GM12878 (cell line): ENCODE measurements around the gene RAP1A. TPM values are rescaled to one million over a fixed set of nuclear protein-coding genes. Genes with fewer than 3 reads are reported as not detected.

Experiments
- ATAC-seq: fragments of 200-7000 bp; cut with Tn5 transposase; 3 replicates; pipeline ENCODE4 v1.9.1; 2020; ENCODE audit warnings: mild to moderate bottlenecking, moderate library complexity
- BruUV-seq: library from RNA; stranded (reverse); fragments of 400-500 nt; replicated peaks from 2 replicates; lab custom pipeline; 2021; lab: Mats Ljungman, UMichigan
- CTCF ChIA-PET: fragments of 300-600 bp; sonication (Branson Sonifier 250); formaldehyde crosslinking; extraction: SDS; loops from one replicate; lab custom pipeline; 2021; ENCODE audit warnings: inconsistent platforms; lab: Yijun Ruan, JAX
- POLR2A ChIA-PET: fragments of 350-600 bp; formaldehyde crosslinking; extraction: SDS; loops from one replicate; lab custom pipeline; 2021; ENCODE audit warnings: inconsistent platforms; lab: Charles Lee
- RAD21 ChIA-PET: fragments of 300-600 bp; sonication (Branson Sonifier 250); formaldehyde crosslinking; loops from one replicate; lab custom pipeline; 2023; ENCODE audit warnings: antibody characterized with exemption; ENCODE audit not compliant: unreplicated experiment; lab: Charles Lee
- SMC1A ChIA-PET: fragments of 300-600 bp; sonication (Branson Sonifier 250); formaldehyde crosslinking; loops from one replicate; lab custom pipeline; 2023; ENCODE audit not compliant: unreplicated experiment, uncharacterized antibody; lab: Charles Lee
- DNase-seq: peaks from one replicate; pipeline ENCODE4 v3.0.0-alpha.2; 2011; ENCODE audit warnings: low read depth, low spot score
- FAIRE-seq: peaks from 3 replicates; lab custom pipeline; 2011; peaks lifted over from hg19 to GRCh38; lab: Jason Lieb, UNC
- H2AFZ ChIP-seq: 2 replicates; pipeline ENCODE4 v1.6.0; 2011; ENCODE audit warnings: low read depth, low read length, control low read depth; ENCODE audit not compliant: control insufficient read depth
- H3K27ac ChIP-seq: 2 replicates; pipeline ENCODE4 v1.5.1; 2011; ENCODE audit warnings: control low read depth; ENCODE audit not compliant: control insufficient read depth, insufficient read depth
- H3K27me3 ChIP-seq, 2 experiments: replicated peaks in 1 of 2; 2 replicates each; pipeline versions ENCODE4 v1.6.0 to v1.6.1; 2011; ENCODE audit warnings: low read length in 1 of 2; ENCODE audit not compliant: control insufficient read depth in 2 of 2, insufficient read depth in 2 of 2
- H3K36me3 ChIP-seq, 2 experiments: 2 replicates each; pipeline ENCODE4 v1.5.1; 2011; ENCODE audit warnings: low read length in 1 of 2; ENCODE audit not compliant: control insufficient read depth in 2 of 2, insufficient read depth in 2 of 2
- H3K4me1 ChIP-seq: 2 replicates; pipeline ENCODE4 v1.6.1; 2011; ENCODE audit warnings: mild to moderate bottlenecking, low read length, moderate library complexity, mixed read lengths; ENCODE audit not compliant: control insufficient read depth, insufficient read depth
- H3K4me2 ChIP-seq: 2 replicates; pipeline ENCODE4 v1.6.0; 2011; ENCODE audit warnings: control low read depth; ENCODE audit not compliant: control insufficient read depth, insufficient read depth
- H3K4me3 ChIP-seq: fragments of 200-600 bp; sonication (generic); 2 replicates; pipeline ENCODE4 v1.5.1; 2016
- H3K79me2 ChIP-seq: 2 replicates; pipeline ENCODE4 v1.6.0; 2011; ENCODE audit warnings: low read length; ENCODE audit not compliant: control insufficient read depth, insufficient read depth
- H3K9ac ChIP-seq: 2 replicates; pipeline ENCODE4 v1.8.0; 2011; ENCODE audit warnings: low read length, control low read depth, mixed read lengths; ENCODE audit not compliant: control insufficient read depth, insufficient read depth
- H3K9me3 ChIP-seq: replicated peaks from 3 replicates; pipeline ENCODE4 v1.5.1; 2011; ENCODE audit warnings: mild to moderate bottlenecking, low read length; ENCODE audit not compliant: control insufficient read depth, insufficient read depth
- H4K20me1 ChIP-seq: 2 replicates; pipeline ENCODE4 v1.6.0; 2011; ENCODE audit not compliant: control insufficient read depth, insufficient read depth
- BACH1 ChIP-seq: fragments of 450-650 bp; IDR thresholded peaks from 2 replicates; pipeline ENCODE4 v1.6.1; 2017; ENCODE audit warnings: mild to moderate bottlenecking, borderline replicate concordance
- CREM ChIP-seq: IDR thresholded peaks from 2 replicates; pipeline ENCODE4 v1.6.1; 2014; ENCODE audit warnings: antibody characterized with exemption, low read depth
- EGR1 ChIP-seq, 2 experiments: IDR thresholded peaks; 1 replicate in 1 of 2; 2 replicates in 1 of 2; pipeline ENCODE4 v1.6.1; 2011 to 2012; ENCODE audit warnings: low read depth in 2 of 2, low read length in 2 of 2, borderline replicate concordance in 1 of 2, mild to moderate bottlenecking in 1 of 2, moderate library complexity in 1 of 2
- GATAD2B ChIP-seq: fragments of 450-650 bp; conservative IDR thresholded peaks from 2 replicates; pipeline ENCODE4 v1.6.1; 2017; ENCODE audit warnings: low read depth, mild to moderate bottlenecking, moderate library complexity
- HDGF ChIP-seq: fragments of 450-650 bp; IDR thresholded peaks from 2 replicates; pipeline ENCODE4 v1.6.1; 2016; ENCODE audit warnings: antibody characterized with exemption
- MEF2B ChIP-seq: fragments of 450-650 bp; IDR thresholded peaks from 2 replicates; pipeline ENCODE4 v1.6.1; 2018; ENCODE audit warnings: mild to moderate bottlenecking, moderate library complexity; ENCODE audit not compliant: partially characterized antibody, poor library complexity, severe bottlenecking
- NR2F1 ChIP-seq: fragments of 450-650 bp; conservative IDR thresholded peaks from 2 replicates; pipeline ENCODE4 v1.6.1; 2017; ENCODE audit warnings: mild to moderate bottlenecking
- RELA ChIP-seq: fragments of 450-650 bp; IDR thresholded peaks from 2 replicates; pipeline ENCODE4 v1.8.0; 2014; ENCODE audit warnings: borderline replicate concordance; ENCODE audit not compliant: partially characterized antibody
- WGBS: methylation state at CpG from one replicate; pipeline ENCODE4 v1.1.6; 2016; ENCODE audit warnings: low lambda C conversion rate; ENCODE audit not compliant: insufficient replicate concordance, insufficient coverage; ENCODE audit errors: missing lambda C conversion rate; 5-methylcytosine and 5-hydroxymethylcytosine counted together
- in situ Hi-C: fragments of 300-500 bp; cut with MboI; formaldehyde crosslinking; loops from 9 replicates; pipeline ENCODE4 v1.14.3; 2018; ENCODE audit warnings: mixed read lengths
- intact Hi-C: fragments of 100-400 bp; cut with micrococcal nuclease; formaldehyde crosslinking; loops from one replicate; pipeline ENCODE4 v1.14.2; 2022; ENCODE audit not compliant: unreplicated experiment
- polyA plus RNA-seq, 11 experiments: library from polyadenylated mRNA; depleted of rRNA in 4 of 11; unstranded in 6 of 11; stranded (reverse) in 5 of 11; fragments of >200 nt; fragmentation: Nextera tagmentation in 4 of 11; fragmentation: Illumina TruSeq in 1 of 11; extraction: Ambion mirVana in 4 of 11; extraction: Trizol in 1 of 11; gene quantifications; 1 replicate in 1 of 11; 2 replicates in 10 of 11; pipeline versions ENCODE4 v1.2.1 to v1.2.3, GENCODE V29; 2011 to 2016; ENCODE audit warnings: inconsistent platforms in 2 of 11, missing spikeins in 2 of 11, low read depth in 1 of 11
- total RNA-seq, 4 experiments: library from RNA; depleted of rRNA in 3 of 4; stranded (reverse); fragments of >200 nt in 3 of 4; fragmentation: Illumina TruSeq in 1 of 4; extraction: Trizol in 1 of 4; gene quantifications; 2 replicates each; pipeline versions ENCODE4 v1.2.1 to v1.2.3, GENCODE V29; 2013 to 2021
- TF ChIP-seq, protein P1 (sequence below): IDR thresholded peaks from 2 replicates; pipeline ENCODE4 v1.6.1; 2011; ENCODE audit warnings: low read depth, low read length, improper control_type of control experiment, borderline replicate concordance
- TF ChIP-seq, protein P2 (sequence below): fragments of 450-650 bp; IDR thresholded peaks from 2 replicates; pipeline ENCODE4 v1.6.1; 2017; ENCODE audit warnings: mild to moderate bottlenecking, moderate library complexity
- TF ChIP-seq, protein P3 (sequence below): IDR thresholded peaks from 2 replicates; pipeline ENCODE4 v1.6.1; 2012; ENCODE audit warnings: improper control_type of control experiment, low read depth, low read length; ENCODE audit not compliant: insufficient replicate concordance

Gene RAP1A
- total and polyA plus RNA-seq, 10 of the 15 experiments (the other 5 are each of a cell fraction or from before 2014, with no cell fraction given) = 38.4 to 213 (median 86.0) TPM

DNA sequence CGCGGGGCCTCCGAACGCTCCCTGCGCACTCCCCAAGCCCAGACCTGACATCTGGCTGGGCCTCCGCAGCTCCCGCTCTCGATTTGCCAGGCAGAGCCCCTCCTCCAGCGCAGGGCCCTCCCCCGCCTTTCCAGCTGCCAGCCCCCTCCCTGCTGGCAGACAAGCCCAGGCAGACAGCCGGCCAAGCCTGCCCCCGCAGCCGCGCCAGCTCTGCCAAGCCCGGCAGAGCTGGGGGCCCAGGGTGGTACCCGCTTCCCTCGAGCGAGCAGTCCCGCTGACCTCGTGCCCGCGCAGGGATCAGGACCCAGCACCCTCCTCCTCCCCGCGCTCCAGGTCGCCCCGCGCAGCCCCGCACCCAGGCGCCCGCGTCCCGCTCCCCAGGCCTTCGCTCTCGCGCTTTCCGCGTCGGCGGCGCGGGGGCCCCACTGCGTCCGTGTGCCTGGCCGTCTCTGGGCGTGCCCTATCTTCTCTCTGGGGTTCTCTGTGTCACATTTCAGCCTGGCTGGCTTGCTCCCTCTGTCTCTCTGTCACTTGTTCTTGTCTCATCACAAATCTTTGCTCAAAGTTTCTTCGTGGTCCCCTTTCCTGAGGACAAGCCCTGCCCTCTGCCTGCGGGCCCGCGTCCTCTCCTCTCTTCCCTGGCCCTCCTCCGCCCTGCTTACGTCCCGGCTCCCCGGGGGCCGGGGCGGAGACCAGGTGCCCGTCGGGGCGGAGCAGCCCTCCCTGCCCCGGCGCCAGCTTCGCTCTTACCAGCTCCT lies 119.0 kb downstream of the RAP1A start:
- in situ Hi-C loops = no loop called here
- intact Hi-C loops = loop anchor here (1.0 kb wide), 1 partner anchor 17 kb away; the partner anchor contains the start of gene DDX20
- no peak for FAIRE-seq
- under 1% methylated on average over 56 of the region's 61 CpGs for WGBS
- peak overlapping the region; percentile 100 for H3K4me2 ChIP-seq
- peak overlapping the region; percentile 85 for H2AFZ ChIP-seq
- H3K4me3 ChIP-seq = peak overlapping the region; percentile 86
- POLR2A ChIA-PET = interaction anchor here (0.6 to 2.2 kb wide), 13 partner anchors 9 to 260 kb away, joined by 3 to 6 read pairs (median 3); partner anchors contain the start of gene RAP1A
- peak; percentile 70 for ATAC-seq
- peak overlapping the region; percentile 56 for H3K9ac ChIP-seq
- CTCF ChIA-PET = interaction anchor here (0.7 to 12.7 kb wide), 17 partner anchors 10 to 708 kb away, joined by 3 to 135 read pairs (median 5); no protein-coding TSS in a partner anchor
- peaks cover 0 to 6% of the 10 kb centered on the region in 2 experiments; a peak in 2 of 4 replicates for H3K27me3 ChIP-seq
- H3K79me2 ChIP-seq = no peaks in the 10 kb centered on the region
- no TSS peak for BruUV-seq
- H3K36me3 ChIP-seq = no peaks in the 10 kb centered on the region
- RAD21 ChIA-PET = interaction anchor here (0.7 to 3.9 kb wide), 17 partner anchors 9 to 519 kb away, joined by 3 to 26 read pairs (median 4); partner anchors contain the start of gene DDX20
- peak overlapping the region; percentile 45 for H3K27ac ChIP-seq
- H3K9me3 ChIP-seq = no peaks in the 10 kb centered on the region
- SMC1A ChIA-PET = interaction anchor here (0.6 to 4.8 kb wide), 14 partner anchors 9 to 299 kb away, joined by 3 to 31 read pairs (median 5); no protein-coding TSS in a partner anchor
- no peak for DNase-seq
- peaks cover 11% of the 10 kb centered on the region for H3K4me1 ChIP-seq
- H4K20me1 ChIP-seq = no peaks in the 10 kb centered on the region
- TF ChIP-seq BACH1 (0 out of 2 replicates have a peak, but pooled peaks have one; percentile 35), HDGF (0 out of 2 replicates have a peak, but pooled peaks have one; percentile 20), GATAD2B (peak; percentile 57), NR2F1 (peak; percentile 37; the same call in 1 of the 2 replicates), CREM (0 out of 2 replicates have a peak, but pooled peaks have one; percentile 25), RELA (no peak), EGR1 (IDR thresholded peaks at IDR 0.05; ENCODE audit: borderline replicate concordance in 1 of 2, low read depth in 2 of 2, low read length in 2 of 2) (0 out of 3 replicates have a peak, but pooled peaks of 1 of the 2 experiments have one; percentile 1), MEF2B (no peak)
- TF ChIP-seq, protein P1, sequence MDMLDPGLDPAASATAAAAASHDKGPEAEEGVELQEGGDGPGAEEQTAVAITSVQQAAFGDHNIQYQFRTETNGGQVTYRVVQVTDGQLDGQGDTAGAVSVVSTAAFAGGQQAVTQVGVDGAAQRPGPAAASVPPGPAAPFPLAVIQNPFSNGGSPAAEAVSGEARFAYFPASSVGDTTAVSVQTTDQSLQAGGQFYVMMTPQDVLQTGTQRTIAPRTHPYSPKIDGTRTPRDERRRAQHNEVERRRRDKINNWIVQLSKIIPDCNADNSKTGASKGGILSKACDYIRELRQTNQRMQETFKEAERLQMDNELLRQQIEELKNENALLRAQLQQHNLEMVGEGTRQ = no peak
- TF ChIP-seq, protein P2, sequence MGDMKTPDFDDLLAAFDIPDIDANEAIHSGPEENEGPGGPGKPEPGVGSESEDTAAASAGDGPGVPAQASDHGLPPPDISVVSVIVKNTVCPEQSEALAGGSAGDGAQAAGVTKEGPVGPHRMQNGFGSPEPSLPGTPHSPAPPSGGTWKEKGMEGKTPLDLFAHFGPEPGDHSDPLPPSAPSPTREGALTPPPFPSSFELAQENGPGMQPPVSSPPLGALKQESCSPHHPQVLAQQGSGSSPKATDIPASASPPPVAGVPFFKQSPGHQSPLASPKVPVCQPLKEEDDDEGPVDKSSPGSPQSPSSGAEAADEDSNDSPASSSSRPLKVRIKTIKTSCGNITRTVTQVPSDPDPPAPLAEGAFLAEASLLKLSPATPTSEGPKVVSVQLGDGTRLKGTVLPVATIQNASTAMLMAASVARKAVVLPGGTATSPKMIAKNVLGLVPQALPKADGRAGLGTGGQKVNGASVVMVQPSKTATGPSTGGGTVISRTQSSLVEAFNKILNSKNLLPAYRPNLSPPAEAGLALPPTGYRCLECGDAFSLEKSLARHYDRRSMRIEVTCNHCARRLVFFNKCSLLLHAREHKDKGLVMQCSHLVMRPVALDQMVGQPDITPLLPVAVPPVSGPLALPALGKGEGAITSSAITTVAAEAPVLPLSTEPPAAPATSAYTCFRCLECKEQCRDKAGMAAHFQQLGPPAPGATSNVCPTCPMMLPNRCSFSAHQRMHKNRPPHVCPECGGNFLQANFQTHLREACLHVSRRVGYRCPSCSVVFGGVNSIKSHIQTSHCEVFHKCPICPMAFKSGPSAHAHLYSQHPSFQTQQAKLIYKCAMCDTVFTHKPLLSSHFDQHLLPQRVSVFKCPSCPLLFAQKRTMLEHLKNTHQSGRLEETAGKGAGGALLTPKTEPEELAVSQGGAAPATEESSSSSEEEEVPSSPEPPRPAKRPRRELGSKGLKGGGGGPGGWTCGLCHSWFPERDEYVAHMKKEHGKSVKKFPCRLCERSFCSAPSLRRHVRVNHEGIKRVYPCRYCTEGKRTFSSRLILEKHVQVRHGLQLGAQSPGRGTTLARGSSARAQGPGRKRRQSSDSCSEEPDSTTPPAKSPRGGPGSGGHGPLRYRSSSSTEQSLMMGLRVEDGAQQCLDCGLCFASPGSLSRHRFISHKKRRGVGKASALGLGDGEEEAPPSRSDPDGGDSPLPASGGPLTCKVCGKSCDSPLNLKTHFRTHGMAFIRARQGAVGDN = peak; percentile 48; the same call in 1 of the 2 replicates
- TF ChIP-seq, protein P3, sequence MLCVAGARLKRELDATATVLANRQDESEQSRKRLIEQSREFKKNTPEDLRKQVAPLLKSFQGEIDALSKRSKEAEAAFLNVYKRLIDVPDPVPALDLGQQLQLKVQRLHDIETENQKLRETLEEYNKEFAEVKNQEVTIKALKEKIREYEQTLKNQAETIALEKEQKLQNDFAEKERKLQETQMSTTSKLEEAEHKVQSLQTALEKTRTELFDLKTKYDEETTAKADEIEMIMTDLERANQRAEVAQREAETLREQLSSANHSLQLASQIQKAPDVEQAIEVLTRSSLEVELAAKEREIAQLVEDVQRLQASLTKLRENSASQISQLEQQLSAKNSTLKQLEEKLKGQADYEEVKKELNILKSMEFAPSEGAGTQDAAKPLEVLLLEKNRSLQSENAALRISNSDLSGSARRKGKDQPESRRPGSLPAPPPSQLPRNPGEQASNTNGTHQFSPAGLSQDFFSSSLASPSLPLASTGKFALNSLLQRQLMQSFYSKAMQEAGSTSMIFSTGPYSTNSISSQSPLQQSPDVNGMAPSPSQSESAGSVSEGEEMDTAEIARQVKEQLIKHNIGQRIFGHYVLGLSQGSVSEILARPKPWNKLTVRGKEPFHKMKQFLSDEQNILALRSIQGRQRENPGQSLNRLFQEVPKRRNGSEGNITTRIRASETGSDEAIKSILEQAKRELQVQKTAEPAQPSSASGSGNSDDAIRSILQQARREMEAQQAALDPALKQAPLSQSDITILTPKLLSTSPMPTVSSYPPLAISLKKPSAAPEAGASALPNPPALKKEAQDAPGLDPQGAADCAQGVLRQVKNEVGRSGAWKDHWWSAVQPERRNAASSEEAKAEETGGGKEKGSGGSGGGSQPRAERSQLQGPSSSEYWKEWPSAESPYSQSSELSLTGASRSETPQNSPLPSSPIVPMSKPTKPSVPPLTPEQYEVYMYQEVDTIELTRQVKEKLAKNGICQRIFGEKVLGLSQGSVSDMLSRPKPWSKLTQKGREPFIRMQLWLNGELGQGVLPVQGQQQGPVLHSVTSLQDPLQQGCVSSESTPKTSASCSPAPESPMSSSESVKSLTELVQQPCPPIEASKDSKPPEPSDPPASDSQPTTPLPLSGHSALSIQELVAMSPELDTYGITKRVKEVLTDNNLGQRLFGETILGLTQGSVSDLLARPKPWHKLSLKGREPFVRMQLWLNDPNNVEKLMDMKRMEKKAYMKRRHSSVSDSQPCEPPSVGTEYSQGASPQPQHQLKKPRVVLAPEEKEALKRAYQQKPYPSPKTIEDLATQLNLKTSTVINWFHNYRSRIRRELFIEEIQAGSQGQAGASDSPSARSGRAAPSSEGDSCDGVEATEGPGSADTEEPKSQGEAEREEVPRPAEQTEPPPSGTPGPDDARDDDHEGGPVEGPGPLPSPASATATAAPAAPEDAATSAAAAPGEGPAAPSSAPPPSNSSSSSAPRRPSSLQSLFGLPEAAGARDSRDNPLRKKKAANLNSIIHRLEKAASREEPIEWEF = no peak
